ENCODE results near the gene CAMSAP3.

The CAMSAP3 gene

DNA sequence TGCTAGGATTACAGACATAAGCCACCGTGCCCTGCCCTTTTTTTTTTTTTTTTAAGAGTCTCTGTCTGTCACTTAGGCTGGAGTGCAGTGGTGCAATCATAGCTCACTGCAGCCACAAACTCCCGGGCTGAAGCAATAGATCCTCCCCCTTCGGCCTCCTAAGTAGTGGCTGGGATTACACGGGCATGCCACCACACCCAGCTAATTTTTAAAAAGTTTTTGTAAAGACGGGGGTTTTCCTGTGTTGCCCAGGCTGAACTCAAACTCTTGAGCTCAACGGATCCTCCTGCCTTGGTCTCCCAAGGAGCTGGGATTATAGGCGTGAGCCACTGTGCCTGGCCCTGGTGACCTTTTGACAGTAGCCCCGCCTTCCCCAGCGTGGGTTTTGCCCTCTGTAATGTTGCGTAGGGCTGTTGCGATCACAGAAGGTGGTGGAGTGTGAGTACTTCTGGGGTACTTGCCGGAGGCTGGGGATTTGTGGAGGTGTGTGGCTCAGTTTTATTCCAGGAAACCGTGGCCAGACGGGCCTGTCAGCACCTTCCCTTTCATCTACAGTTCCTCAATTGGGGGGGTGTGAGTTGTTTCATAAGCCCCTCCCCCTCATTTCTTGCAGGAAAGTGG lies 61.6 kb downstream of the CAMSAP3 start:
- no peak overlapping the region for H3K4me2 ChIP-seq (ENCODE audit: low read length)
- no peak for TF ChIP-seq EZH2phosphoT487 (IDR thresholded peaks at IDR 0.05; ENCODE audit: low read depth)
- TF ChIP-seq, protein P1, sequence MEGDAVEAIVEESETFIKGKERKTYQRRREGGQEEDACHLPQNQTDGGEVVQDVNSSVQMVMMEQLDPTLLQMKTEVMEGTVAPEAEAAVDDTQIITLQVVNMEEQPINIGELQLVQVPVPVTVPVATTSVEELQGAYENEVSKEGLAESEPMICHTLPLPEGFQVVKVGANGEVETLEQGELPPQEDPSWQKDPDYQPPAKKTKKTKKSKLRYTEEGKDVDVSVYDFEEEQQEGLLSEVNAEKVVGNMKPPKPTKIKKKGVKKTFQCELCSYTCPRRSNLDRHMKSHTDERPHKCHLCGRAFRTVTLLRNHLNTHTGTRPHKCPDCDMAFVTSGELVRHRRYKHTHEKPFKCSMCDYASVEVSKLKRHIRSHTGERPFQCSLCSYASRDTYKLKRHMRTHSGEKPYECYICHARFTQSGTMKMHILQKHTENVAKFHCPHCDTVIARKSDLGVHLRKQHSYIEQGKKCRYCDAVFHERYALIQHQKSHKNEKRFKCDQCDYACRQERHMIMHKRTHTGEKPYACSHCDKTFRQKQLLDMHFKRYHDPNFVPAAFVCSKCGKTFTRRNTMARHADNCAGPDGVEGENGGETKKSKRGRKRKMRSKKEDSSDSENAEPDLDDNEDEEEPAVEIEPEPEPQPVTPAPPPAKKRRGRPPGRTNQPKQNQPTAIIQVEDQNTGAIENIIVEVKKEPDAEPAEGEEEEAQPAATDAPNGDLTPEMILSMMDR (IDR thresholded peaks at IDR 0.05; ENCODE audit: low read depth, low read length) = no peak
- H3K27ac ChIP-seq (ENCODE audit: low read length) = no peak overlapping the region
- no peaks in the 10 kb centered on the region for H3K79me2 ChIP-seq (ENCODE audit: low read length)
- no peaks in the 10 kb centered on the region for H3K36me3 ChIP-seq (replicated peaks; ENCODE audit: low read depth, low read length)
- H3K9ac ChIP-seq (ENCODE audit: low read length) = no peak overlapping the region
- peaks cover 2% of the 10 kb centered on the region; the same call in 1 of the 2 replicates for H3K4me1 ChIP-seq (ENCODE audit: low read length)
- H2AFZ ChIP-seq (ENCODE audit: low read depth, low read length) = no peak overlapping the region
- no peaks in the 10 kb centered on the region for H4K20me1 ChIP-seq (ENCODE audit: insufficient read depth, low read length)
- no peak overlapping the region for H3K4me3 ChIP-seq (ENCODE audit: low read length)
- H3K9me3 ChIP-seq (ENCODE audit: insufficient read depth, low read length) = no peaks in the 10 kb centered on the region
- peaks cover 7% of the 10 kb centered on the region for H3K27me3 ChIP-seq (ENCODE audit: low read depth, low read length)

DNA sequence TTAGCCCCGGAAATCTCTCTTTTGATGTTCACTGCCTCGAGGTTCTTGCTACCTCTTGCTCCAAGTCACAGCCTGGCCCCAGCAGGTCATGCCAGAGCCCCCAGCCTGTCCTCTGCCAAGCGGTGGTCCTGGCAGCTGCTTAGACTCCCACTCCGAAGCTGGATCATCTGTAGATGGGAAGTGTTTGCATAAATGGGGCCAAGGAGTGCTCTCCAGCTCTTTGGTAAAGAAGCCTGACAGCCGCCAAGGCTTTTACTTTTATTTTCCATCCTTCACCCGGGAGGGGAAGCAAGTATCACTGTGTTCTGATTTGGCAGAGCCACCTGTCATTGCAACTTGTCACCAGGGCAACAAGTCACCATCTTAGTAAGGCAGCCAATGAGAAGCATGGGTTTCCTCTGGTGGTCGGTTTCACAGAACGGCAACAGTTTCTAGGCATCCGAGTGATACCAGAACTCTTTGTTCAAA lies 62.6 kb downstream of the CAMSAP3 start:
- no peak overlapping the region for H3K9ac ChIP-seq (ENCODE audit: low read length)
- no peaks in the 10 kb centered on the region for H3K36me3 ChIP-seq (replicated peaks; ENCODE audit: low read depth, low read length)
- H3K27ac ChIP-seq (ENCODE audit: low read length) = no peak overlapping the region
- H3K27me3 ChIP-seq (ENCODE audit: low read depth, low read length) = peaks cover 7% of the 10 kb centered on the region
- H3K4me3 ChIP-seq (ENCODE audit: low read length) = peak overlapping the region; percentile 36
- peak overlapping the region; percentile 27; the same call in 1 of the 2 replicates for H2AFZ ChIP-seq (ENCODE audit: low read depth, low read length)
- no peaks in the 10 kb centered on the region for H3K9me3 ChIP-seq (ENCODE audit: insufficient read depth, low read length)
- H3K4me1 ChIP-seq (ENCODE audit: low read length) = no peaks in the 10 kb centered on the region; the same call in 1 of the 2 replicates
- H3K4me2 ChIP-seq (ENCODE audit: low read length) = peak overlapping the region; percentile 41
- H4K20me1 ChIP-seq (ENCODE audit: insufficient read depth, low read length) = no peaks in the 10 kb centered on the region
- no peaks in the 10 kb centered on the region for H3K79me2 ChIP-seq (ENCODE audit: low read length)
- TF ChIP-seq EZH2phosphoT487 (IDR thresholded peaks at IDR 0.05; ENCODE audit: low read depth) = no peak
- TF ChIP-seq, protein P1 (IDR thresholded peaks at IDR 0.05; ENCODE audit: low read depth, low read length) = no peak

DNA sequence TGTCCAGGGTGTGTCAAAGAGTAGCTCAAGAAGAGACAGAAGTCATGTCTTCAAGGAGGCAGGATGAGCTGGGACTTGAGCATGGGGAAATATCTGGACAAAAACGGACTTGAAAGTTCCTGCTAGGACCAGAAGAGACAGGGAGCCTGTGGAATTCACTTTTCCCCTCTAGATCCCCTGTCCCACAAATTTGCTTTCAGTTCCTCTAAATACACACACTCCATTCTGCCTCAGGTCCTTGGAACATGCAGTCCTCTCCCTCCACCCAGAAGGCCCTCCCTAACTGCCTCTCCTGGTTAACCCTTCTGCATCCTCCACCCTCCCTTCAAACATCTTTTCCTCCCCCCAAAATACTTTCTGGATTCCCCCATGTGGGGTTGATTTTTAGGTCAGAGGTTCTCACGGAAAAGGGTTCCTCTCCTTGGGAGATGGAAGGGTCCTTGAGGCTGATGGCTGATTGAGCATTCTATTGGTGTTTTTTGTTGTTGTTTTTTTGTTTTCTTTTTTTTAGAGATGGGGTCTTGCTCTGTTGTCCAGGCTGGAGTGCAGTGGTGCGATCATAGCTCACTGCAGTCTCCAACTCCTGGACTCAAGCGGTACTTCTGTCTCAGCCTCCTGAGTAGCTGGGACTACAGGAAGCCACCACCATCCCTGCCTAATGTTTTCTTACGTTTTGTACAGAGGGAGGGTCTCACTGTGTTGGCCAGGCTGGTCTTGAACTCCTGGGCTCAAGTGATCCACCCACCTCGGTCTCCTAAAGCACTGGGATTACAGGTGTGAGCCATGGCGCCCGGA lies 66.3 kb downstream of the CAMSAP3 start:
- no peak overlapping the region for H2AFZ ChIP-seq (ENCODE audit: low read depth, low read length)
- H3K4me2 ChIP-seq (ENCODE audit: low read length) = no peak overlapping the region
- no peaks in the 10 kb centered on the region; the same call in 1 of the 2 replicates for H3K4me1 ChIP-seq (ENCODE audit: low read length)
- TF ChIP-seq, protein P1 (IDR thresholded peaks at IDR 0.05; ENCODE audit: low read depth, low read length) = no peak
- TF ChIP-seq EZH2phosphoT487 (IDR thresholded peaks at IDR 0.05; ENCODE audit: low read depth) = no peak
- H3K4me3 ChIP-seq (ENCODE audit: low read length) = no peak overlapping the region
- H3K9ac ChIP-seq (ENCODE audit: low read length) = no peak overlapping the region
- H3K27ac ChIP-seq (ENCODE audit: low read length) = no peak overlapping the region
- H3K36me3 ChIP-seq (replicated peaks; ENCODE audit: low read depth, low read length) = no peaks in the 10 kb centered on the region
- no peaks in the 10 kb centered on the region for H3K79me2 ChIP-seq (ENCODE audit: low read length)
- no peaks in the 10 kb centered on the region for H3K9me3 ChIP-seq (ENCODE audit: insufficient read depth, low read length)
- peaks cover 7% of the 10 kb centered on the region for H3K27me3 ChIP-seq (ENCODE audit: low read depth, low read length)
- no peaks in the 10 kb centered on the region for H4K20me1 ChIP-seq (ENCODE audit: insufficient read depth, low read length)

DNA sequence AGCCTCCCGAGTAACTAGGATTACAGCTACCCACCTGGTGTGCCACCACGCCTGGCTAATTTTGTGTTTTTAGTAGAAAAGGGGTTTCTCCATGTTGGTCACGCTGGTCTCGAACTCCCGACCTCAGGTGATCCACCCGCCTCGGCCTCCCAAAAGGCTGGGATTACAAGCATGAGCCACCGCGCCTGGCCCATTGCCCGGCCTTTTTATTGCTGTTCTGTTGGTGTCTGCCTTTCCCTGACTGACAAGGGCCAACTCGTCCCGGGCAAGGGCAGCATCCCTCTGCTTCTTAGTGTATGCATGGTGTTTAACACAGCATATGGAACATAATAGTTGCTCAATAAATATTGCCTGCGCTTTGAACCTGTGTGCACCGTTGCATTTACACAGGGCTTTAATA lies 67.0 kb downstream of the CAMSAP3 start:
- no peaks in the 10 kb centered on the region; the same call in 1 of the 2 replicates for H3K4me1 ChIP-seq (ENCODE audit: low read length)
- no peak overlapping the region for H3K4me3 ChIP-seq (ENCODE audit: low read length)
- no peaks in the 10 kb centered on the region for H3K79me2 ChIP-seq (ENCODE audit: low read length)
- H3K36me3 ChIP-seq (replicated peaks; ENCODE audit: low read depth, low read length) = no peaks in the 10 kb centered on the region
- H3K27ac ChIP-seq (ENCODE audit: low read length) = no peak overlapping the region
- TF ChIP-seq EZH2phosphoT487 (IDR thresholded peaks at IDR 0.05; ENCODE audit: low read depth) = no peak
- TF ChIP-seq, protein P1 (IDR thresholded peaks at IDR 0.05; ENCODE audit: low read depth, low read length) = no peak
- H2AFZ ChIP-seq (ENCODE audit: low read depth, low read length) = no peak overlapping the region
- H3K9me3 ChIP-seq (ENCODE audit: insufficient read depth, low read length) = no peaks in the 10 kb centered on the region
- H3K9ac ChIP-seq (ENCODE audit: low read length) = no peak overlapping the region
- no peaks in the 10 kb centered on the region for H4K20me1 ChIP-seq (ENCODE audit: insufficient read depth, low read length)
- no peak overlapping the region for H3K4me2 ChIP-seq (ENCODE audit: low read length)
- H3K27me3 ChIP-seq (ENCODE audit: low read depth, low read length) = peaks cover 7% of the 10 kb centered on the region
